VCaP (cell line): ENCODE measurements around the gene RFPL4A.
"Not testable (repeated sequence)": the region's sequence is repeated elsewhere in the genome, so short reads cannot be mapped to it uniquely, and the experiment has no call there.

Experiments used
- H3K27ac ChIP-seq: fragments of 450-650 bp; 2 replicates; pipeline ENCODE4 v1.5.1; 2017
- TF ChIP-seq, protein P1 (sequence below): fragments of 450-650 bp; conservative IDR thresholded peaks from 2 replicates; pipeline ENCODE4 v1.5.1; 2017; ENCODE audit warnings: mild to moderate bottlenecking, moderate library complexity

RFPL4A gene

DNA sequence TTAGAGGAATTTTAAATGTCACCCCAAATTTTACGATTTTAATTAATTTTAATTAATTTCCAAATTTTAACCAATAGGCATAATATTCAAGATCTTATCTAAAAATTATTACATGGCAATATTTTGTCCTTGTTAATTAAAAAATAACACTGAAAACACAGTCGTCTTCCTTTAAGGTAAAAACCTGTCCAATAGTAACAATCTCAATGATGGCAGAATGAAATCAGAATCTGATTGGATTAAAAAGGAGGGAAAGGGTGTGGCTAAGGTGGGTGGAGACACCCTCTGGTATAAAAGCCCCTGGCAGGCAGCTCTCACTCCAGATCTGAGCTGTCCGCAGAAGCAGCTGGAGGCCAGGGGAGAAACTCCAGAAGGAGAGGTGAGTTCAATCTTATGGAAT is at the start of gene RFPL4A:
Gene RFPL4A (plus strand): TSS at position 301 of the 400 bp plus-strand sequence. CDS start 2,704 bp downstream, outside the sequence.
- H3K27ac ChIP-seq, result not testable (repeated sequence)

DNA sequence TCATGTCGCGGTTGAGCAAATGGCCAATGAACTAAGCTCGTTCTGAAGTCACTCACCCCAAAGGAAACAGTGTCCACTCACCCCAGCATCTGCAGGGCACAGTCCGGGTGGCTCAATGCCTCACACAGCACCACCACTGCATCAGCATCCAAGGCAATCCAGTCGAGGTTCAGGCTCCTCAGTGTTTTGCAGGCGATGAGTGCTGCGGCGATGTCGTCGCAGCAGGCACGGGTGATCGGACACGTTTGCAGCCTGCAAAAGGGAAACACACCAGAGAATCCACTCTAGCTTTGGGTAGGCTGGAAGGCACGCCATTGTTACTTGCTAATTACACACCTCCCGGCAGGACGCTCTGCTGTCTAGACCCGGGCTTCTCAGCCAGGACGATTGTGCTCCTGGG is 47.2 kb upstream of the RFPL4A start:
- H3K27ac ChIP-seq, result no peak overlapping the region

DNA sequence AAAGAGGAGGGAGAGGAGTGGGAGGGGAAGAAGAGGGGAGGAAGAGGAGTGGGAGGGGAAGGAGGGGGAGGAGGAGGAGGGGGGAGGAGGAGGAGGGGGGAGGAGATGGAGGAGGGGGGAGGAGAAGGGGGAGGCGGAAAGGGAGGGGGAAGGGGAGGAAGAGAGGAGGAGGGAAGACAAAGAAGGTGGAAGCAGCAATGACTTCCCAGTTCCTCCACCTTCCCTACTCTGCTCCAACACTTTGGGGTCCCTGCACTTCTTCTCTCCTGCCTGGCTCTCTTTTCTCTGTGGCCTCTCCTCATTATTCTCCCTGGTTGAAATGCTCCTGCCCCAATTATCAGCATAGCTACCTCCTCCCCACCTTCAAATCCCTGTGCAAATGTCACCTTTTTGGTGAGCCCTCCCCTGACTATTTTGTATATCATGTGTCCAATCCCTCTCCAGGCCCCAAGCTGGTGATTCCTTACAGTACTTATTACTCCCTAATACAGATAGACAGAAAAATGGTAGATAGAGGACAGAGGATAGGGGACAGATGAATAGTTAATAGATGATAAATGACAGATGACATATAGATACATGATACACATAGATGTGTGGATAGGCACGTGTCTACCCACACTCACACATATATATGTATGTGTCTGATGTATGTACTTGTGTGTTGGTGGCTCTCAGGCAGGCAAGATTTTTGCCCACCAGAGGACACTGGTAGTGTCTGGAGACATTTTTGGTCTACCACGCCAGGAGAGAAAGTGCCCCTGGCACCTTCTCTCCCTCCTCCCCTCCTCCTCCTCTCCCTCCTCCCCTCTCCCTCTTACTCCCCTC is 45.9 kb upstream of the RFPL4A start:
- no peak overlapping the region for H3K27ac ChIP-seq
- TF ChIP-seq, protein P1, sequence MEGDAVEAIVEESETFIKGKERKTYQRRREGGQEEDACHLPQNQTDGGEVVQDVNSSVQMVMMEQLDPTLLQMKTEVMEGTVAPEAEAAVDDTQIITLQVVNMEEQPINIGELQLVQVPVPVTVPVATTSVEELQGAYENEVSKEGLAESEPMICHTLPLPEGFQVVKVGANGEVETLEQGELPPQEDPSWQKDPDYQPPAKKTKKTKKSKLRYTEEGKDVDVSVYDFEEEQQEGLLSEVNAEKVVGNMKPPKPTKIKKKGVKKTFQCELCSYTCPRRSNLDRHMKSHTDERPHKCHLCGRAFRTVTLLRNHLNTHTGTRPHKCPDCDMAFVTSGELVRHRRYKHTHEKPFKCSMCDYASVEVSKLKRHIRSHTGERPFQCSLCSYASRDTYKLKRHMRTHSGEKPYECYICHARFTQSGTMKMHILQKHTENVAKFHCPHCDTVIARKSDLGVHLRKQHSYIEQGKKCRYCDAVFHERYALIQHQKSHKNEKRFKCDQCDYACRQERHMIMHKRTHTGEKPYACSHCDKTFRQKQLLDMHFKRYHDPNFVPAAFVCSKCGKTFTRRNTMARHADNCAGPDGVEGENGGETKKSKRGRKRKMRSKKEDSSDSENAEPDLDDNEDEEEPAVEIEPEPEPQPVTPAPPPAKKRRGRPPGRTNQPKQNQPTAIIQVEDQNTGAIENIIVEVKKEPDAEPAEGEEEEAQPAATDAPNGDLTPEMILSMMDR, result no peak

More for the DNA sequence above, 47.2 kb upstream of the RFPL4A start:
- TF ChIP-seq, protein P1, result no peak

DNA sequence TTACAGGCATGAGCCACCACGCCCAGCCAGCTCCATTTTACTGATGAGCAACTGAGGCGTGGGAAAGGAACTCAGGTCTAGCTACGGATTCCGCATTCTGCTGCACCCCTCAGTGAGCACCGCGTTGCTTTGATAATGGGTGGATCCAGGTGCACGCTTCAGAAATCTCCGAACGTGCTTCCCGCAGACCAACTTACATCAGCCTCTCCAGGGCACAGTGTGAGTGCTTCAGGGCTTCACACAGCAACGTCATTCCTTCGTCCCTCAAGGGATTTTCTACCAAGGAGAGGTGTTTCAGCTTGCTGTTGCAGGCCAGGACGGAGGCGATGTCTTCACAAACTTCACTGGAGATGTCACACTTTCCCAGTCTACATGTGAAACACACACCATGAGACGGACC is 42.4 kb upstream of the RFPL4A start:
- TF ChIP-seq, protein P1, result no peak
- H3K27ac ChIP-seq, result no peak overlapping the region

DNA sequence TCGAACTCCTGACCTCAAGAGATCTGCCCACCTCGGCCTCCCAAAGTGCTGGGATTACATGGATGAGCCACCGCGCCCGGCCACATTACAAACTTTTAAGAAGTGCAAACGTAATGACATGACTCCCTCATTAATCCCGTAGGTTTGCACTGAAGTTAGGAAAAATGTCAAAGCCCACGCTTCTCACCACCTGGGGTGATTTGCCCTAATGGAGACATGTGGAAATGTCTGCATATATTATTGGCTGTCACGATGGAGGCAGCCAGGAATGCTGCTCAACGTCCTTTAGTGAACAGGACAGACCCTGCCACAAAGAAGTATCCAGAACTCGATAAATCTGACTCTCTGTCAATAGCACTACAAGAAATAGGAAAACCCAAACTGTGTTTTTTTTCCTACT is 41.6 kb upstream of the RFPL4A start:
- H3K27ac ChIP-seq, result no peak overlapping the region
- TF ChIP-seq, protein P1, result no peak

DNA sequence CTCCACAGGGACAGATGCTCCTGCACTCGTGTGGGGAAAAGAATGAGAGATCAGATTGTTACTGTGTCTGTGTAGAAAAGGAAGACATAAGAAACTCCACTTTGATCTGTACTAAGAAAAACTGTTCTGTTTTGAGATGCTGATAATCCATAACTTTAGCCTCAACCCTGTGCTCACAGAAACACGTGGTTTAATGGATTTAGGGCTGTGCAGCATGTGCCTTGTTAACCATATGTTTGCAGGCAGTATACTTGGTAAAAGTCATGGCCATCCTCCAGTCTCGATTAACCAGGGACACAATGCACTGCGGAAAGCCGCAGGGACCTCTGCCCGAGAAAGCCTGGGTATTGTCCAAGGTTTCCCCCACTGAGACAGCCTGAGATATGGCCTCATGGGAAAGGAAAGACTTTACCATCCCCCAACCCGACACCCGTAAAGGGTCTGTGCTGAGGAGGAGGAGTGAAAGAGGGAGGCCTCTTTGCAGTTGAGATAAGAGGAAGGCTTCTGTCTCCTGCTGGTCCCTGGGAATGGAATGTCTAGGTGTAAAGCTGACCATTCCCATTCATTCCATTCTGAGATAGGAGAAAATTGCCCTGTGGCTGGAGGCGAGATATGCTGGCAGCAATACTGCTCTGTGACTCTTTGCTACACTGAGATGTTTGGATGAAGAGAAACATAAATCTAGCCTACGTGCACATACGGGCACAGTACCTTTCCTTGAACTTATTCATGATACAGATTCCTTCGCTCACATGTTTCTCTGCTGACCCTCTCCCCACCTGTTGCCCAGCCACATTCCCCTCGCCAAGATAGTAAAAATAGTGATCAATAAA is 40.8 kb upstream of the RFPL4A start:
- not testable (repeated sequence) for H3K27ac ChIP-seq

DNA sequence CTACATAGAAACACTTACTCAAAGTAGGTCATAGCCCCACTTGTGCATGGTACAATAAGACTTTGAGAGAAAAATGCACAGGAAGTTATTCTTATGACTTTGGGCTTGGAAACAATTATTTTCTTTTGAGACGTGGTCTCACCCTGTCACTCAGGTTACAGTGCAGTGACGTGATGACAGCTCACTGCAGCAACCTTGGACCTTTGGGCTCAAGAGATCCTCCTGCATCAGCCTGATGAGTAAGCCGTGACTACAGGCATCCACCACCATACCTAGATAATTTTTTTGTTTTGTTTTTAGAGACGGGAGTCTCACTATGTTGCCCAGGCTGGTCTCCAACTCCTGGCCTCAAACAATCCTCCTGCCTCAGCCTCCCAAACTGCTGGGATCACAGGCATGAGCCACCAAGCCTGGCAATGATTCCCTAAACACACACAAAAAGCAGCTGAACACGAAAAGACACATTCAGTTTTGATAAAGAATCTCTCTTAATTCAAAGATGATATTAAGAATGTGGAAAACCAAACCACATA is 38.6 kb upstream of the RFPL4A start:
- TF ChIP-seq, protein P1, result no peak
- H3K27ac ChIP-seq, result no peak overlapping the region

DNA sequence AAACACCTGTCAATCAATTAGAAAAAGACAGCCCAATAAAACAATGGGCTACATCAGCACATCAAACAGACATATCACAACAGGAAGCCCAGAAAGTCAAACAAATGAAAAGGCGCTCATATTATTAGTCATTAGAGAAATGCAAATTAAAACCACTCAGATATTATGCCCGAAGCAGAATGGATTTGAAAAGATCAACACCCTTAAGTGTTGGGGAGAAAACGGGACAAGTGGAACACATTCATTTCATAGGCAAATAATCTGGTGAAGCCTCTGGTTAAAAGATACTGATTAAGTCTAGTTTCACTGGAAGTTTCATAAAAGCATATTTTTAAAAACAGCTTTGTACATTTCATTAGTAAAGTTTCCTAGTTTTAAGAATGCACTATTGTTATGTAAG is 38.1 kb upstream of the RFPL4A start:
- TF ChIP-seq, protein P1, result no peak
- H3K27ac ChIP-seq, result no peak overlapping the region
